ENCODE data around the gene KRTAP2-2.

DNA sequence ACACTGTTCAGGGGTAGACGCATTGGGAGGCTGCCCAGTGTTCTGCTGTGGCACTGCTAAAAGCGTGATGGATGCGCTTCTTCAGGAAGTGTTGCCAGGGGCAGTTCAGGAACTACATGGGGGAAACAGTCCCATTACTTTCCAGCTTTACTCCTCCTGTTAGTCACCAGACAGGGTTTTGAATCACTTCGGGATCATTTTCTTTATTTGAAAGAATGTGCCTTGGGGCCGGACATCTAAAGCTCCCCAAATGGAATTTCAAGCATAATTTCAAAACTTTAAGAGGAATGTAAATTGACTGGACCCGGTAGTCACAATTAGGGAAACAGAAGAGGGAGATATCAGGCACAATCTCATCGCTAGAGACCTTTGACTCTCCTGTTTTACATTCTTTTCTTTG lies 6.6 kb downstream of the KRTAP2-2 start:
- TF ChIP-seq POLR2AphosphoS5 (IDR thresholded peaks at IDR 0.05; ENCODE audit: insufficient read depth, low read depth, low read length) = no peak
- no peak for TF ChIP-seq MYC (IDR thresholded peaks at IDR 0.05; ENCODE audit: low read depth, low read length)
- TF ChIP-seq EZH2 (IDR thresholded peaks at IDR 0.05; ENCODE audit: borderline replicate concordance, low read depth, low read length, severe bottlenecking) = no peak
- TF ChIP-seq, protein P1, sequence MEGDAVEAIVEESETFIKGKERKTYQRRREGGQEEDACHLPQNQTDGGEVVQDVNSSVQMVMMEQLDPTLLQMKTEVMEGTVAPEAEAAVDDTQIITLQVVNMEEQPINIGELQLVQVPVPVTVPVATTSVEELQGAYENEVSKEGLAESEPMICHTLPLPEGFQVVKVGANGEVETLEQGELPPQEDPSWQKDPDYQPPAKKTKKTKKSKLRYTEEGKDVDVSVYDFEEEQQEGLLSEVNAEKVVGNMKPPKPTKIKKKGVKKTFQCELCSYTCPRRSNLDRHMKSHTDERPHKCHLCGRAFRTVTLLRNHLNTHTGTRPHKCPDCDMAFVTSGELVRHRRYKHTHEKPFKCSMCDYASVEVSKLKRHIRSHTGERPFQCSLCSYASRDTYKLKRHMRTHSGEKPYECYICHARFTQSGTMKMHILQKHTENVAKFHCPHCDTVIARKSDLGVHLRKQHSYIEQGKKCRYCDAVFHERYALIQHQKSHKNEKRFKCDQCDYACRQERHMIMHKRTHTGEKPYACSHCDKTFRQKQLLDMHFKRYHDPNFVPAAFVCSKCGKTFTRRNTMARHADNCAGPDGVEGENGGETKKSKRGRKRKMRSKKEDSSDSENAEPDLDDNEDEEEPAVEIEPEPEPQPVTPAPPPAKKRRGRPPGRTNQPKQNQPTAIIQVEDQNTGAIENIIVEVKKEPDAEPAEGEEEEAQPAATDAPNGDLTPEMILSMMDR (IDR thresholded peaks at IDR 0.05; ENCODE audit: extremely low read depth in 1 of 2, insufficient read depth in 1 of 2, low read depth in 1 of 2, low read length in 2 of 2) = no peak
